Gastroesophageal sphincter (tissue), 4 donors: Measurements from ENCODE around the gene HTR3B. TPM values are rescaled to one million over a fixed set of nuclear protein-coding genes. Genes with fewer than 3 reads are reported as not detected.

Experiments
- ATAC-seq: fragments of 150-250 bp; one replicate; pipeline ENCODE4 v1.9.1; 2016; ENCODE audit warnings: mild to moderate bottlenecking, moderate library complexity
- H3K27ac ChIP-seq, 4 donors: fragments of 200-600 bp; sonication (generic) in 3 of 4; 1 replicate in 3 of 4; 2 replicates in 1 of 4; pipeline ENCODE4 v1.5.1; 2016 to 2019
- H3K27me3 ChIP-seq: fragments of 200-600 bp; sonication (generic); one replicate; pipeline ENCODE4 v1.5.1; 2019
- H3K36me3 ChIP-seq, 2 donors: fragments of 200-600 bp; sonication (generic); one replicate each; pipeline ENCODE4 v1.5.1; 2019; ENCODE audit warnings: control low read depth in 1 of 2
- H3K4me1 ChIP-seq, 3 donors: fragments of 200-600 bp; sonication (generic); 1 replicate in 2 of 3; 2 replicates in 1 of 3; pipeline ENCODE4 v1.5.1; 2016 to 2019; ENCODE audit warnings: control low read depth in 2 of 3
- H3K4me3 ChIP-seq, 2 donors: fragments of 200-600 bp; sonication (generic); one replicate each; pipeline ENCODE4 v1.5.1; 2019; ENCODE audit warnings: mild to moderate bottlenecking in 1 of 2, moderate library complexity in 1 of 2
- H3K9me3 ChIP-seq, 3 donors: fragments of 200-600 bp; sonication (generic); one replicate each; pipeline ENCODE4 v1.5.1; 2017 to 2019; ENCODE audit warnings: control low read depth in 2 of 3
- CTCF ChIP-seq, 4 experiments: fragments of 200-600 bp in 2 of 4; fragments of 450-650 bp in 2 of 4; sonication (generic) in 1 of 4; IDR thresholded peaks; one replicate each; pipeline ENCODE4 v1.5.1; 2017 to 2019; ENCODE audit warnings: antibody characterized with exemption in 4 of 4, mild to moderate bottlenecking in 2 of 4, moderate library complexity in 2 of 4
- EP300 ChIP-seq: sonication (generic); formaldehyde crosslinking; IDR thresholded peaks from one replicate; pipeline ENCODE4 v1.6.1; 2017; ENCODE audit warnings: antibody characterized with exemption, mild to moderate bottlenecking
- POLR2A ChIP-seq, 2 donors: fragments of 450-650 bp; IDR thresholded peaks; one replicate each; pipeline ENCODE4 v1.6.1; 2017; ENCODE audit warnings: antibody characterized with exemption in 2 of 2, mild to moderate bottlenecking in 2 of 2, moderate library complexity in 1 of 2
- POLR2AphosphoS5 ChIP-seq: sonication (generic); formaldehyde crosslinking; IDR thresholded peaks from one replicate; pipeline ENCODE4 v1.6.1; 2017; ENCODE audit warnings: antibody characterized with exemption
- WGBS, 2 donors: methylation state at CpG; one replicate each; pipeline ENCODE4 v1.1.5; 2018; ENCODE audit warnings: low coverage in 1 of 2; 5-methylcytosine and 5-hydroxymethylcytosine counted together
- total RNA-seq, 4 donors: library from RNA; depleted of rRNA; stranded (reverse); fragments of >200 nt; gene quantifications; one replicate each; pipeline ENCODE4 v1.1.0, GENCODE V29; 2016

The HTR3B gene
- total RNA-seq, 4 donors from 2014 or later = not detected

- Histone ChIP-seq H3K36me3 (no peaks in the 10 kb centered on the region), H3K27me3 (peaks cover 65% of the 10 kb centered on the region), H3K4me1 (peaks cover 0 to 6% (median 0%) of the 10 kb centered on the region in 3 donors), H3K27ac (no peak overlapping the region), H3K4me3 (no peak overlapping the region), H3K9me3 (no peaks in the 10 kb centered on the region)
- TF ChIP-seq EP300 (no peak), POLR2AphosphoS5 (no peak), POLR2A (IDR thresholded peaks at IDR 0.05) (no peak), CTCF (IDR thresholded peaks at IDR 0.05) (no peak)
- ATAC-seq = no peak
- WGBS, 2 donors = 33% methylated on average over 1 of the region's 1 CpG; no CpG with 5 or more reads in 1 of the 2 donors
Measured at GRCh38 chr11:113979431-113979830, 74.8 kb downstream of the HTR3B start.

GRCh38 chr11:113980785-113981184 lies 76.2 kb downstream of the HTR3B start:
- WGBS, 2 donors = 68 to 71% methylated on average over 3 to 4 of the region's 6 CpGs
- Histone ChIP-seq H3K4me1 (no peaks in the 10 kb centered on the region), H3K27ac (no peak overlapping the region), H3K4me3 (no peak overlapping the region), H3K36me3 (no peaks in the 10 kb centered on the region), H3K27me3 (peaks cover 63% of the 10 kb centered on the region), H3K9me3 (no peaks in the 10 kb centered on the region)
- ATAC-seq = no peak
- TF ChIP-seq EP300 (no peak), POLR2AphosphoS5 (no peak), CTCF (IDR thresholded peaks at IDR 0.05) (no peak), POLR2A (IDR thresholded peaks at IDR 0.05) (no peak)

GRCh38 chr11:113982306-113982705 lies 77.7 kb downstream of the HTR3B start:
- H3K27me3 ChIP-seq = peaks cover 71% of the 10 kb centered on the region
- H3K27ac ChIP-seq = no peak overlapping the region
- H3K36me3 ChIP-seq = no peaks in the 10 kb centered on the region
- no peak for ATAC-seq
- H3K9me3 ChIP-seq = no peaks in the 10 kb centered on the region
- no peaks in the 10 kb centered on the region for H3K4me1 ChIP-seq
- no peak overlapping the region for H3K4me3 ChIP-seq
- no peak for TF ChIP-seq POLR2AphosphoS5
- no peak for TF ChIP-seq POLR2A (IDR thresholded peaks at IDR 0.05)
- no peak for TF ChIP-seq CTCF (IDR thresholded peaks at IDR 0.05)
- TF ChIP-seq EP300 = no peak

GRCh38 chr11:113984781-113985180 lies 80.2 kb downstream of the HTR3B start:
- no peak for ATAC-seq
- no peak for TF ChIP-seq POLR2AphosphoS5
- TF ChIP-seq EP300 = no peak
- no peak for TF ChIP-seq CTCF (IDR thresholded peaks at IDR 0.05)
- no peak for TF ChIP-seq POLR2A (IDR thresholded peaks at IDR 0.05)

GRCh38 chr11:113985906-113986305 lies 81.3 kb downstream of the HTR3B start:
- no peak for TF ChIP-seq CTCF (IDR thresholded peaks at IDR 0.05)
- no peak for TF ChIP-seq POLR2AphosphoS5
- no peak for TF ChIP-seq EP300
- TF ChIP-seq POLR2A (IDR thresholded peaks at IDR 0.05) = no peak
- Histone ChIP-seq H3K4me3 (no peak overlapping the region), H3K36me3 (no peaks in the 10 kb centered on the region), H3K4me1 (no peaks in the 10 kb centered on the region), H3K9me3 (no peaks in the 10 kb centered on the region), H3K27me3 (peaks cover 54% of the 10 kb centered on the region), H3K27ac (no peak overlapping the region)
- 80 to 82% methylated on average over 2 to 4 of the region's 4 CpGs for WGBS, 2 donors
- no peak for ATAC-seq

More at GRCh38 chr11:113984781-113985180, 80.2 kb downstream of the HTR3B start:
- H3K36me3 ChIP-seq = no peaks in the 10 kb centered on the region
- no peaks in the 10 kb centered on the region for H3K4me1 ChIP-seq
- H3K27me3 ChIP-seq = peaks cover 55% of the 10 kb centered on the region
- no peak overlapping the region for H3K27ac ChIP-seq
- no peak overlapping the region for H3K4me3 ChIP-seq
- H3K9me3 ChIP-seq = no peaks in the 10 kb centered on the region
- WGBS, 2 donors = 63 to 66% methylated on average over 3 to 6 of the region's 6 CpGs
